ENCODE measurements around the gene ELANE. TPM values are rescaled to one million over a fixed set of nuclear protein-coding genes. Genes with fewer than 3 reads are reported as not detected.

The ELANE gene
- total RNA-seq, 1 experiment from 2014 or later: not detected

DNA sequence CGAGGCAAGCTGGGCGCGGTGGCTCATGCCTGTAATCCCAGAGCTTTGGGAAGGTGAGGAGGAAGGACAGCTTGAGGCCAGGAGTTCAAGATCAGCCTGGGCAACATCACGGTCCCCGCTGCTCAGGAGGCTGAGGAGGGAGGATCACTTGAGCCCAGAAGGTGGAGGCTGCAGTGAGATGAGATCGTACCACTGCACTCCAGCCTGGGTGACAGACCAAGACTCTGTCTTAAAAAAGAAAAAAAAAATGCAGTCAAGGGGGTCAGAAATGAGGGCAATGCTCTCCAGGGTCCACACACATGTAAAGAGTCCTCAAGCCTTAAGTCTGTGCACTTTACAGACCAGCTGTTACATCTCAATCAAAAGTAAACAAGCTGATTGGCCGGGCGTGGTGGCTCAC, 52.4 kb downstream of the ELANE start:
- CTCF ChIA-PET: interaction anchor here (0.6 kb wide), 1 partner anchor 137 kb away, joined by 3 read pairs; no protein-coding TSS in a partner anchor
- H3K27me3 ChIP-seq (replicated peaks; ENCODE audit: control insufficient read depth, insufficient read depth, low read length): no peaks in the 10 kb centered on the region
- Mint-ChIP-seq H3K9me3 (ENCODE audit: unreplicated experiment) (no peaks in the 10 kb centered on the region), H3K4me1 (ENCODE audit: low read depth, unreplicated experiment) (peaks cover 3% of the 10 kb centered on the region), H3K27ac (ENCODE audit: unreplicated experiment) (no peak overlapping the region), H3K27me3 (ENCODE audit: insufficient read depth, unreplicated experiment) (no peaks in the 10 kb centered on the region), H3K4me3 (ENCODE audit: unreplicated experiment) (no peak overlapping the region), H3K36me3 (ENCODE audit: insufficient read depth, unreplicated experiment) (peaks cover 20% of the 10 kb centered on the region)
- POLR2A ChIA-PET: no interaction called here
- DNase-seq: no peak
- no peaks in the 10 kb centered on the region for H3K36me3 ChIP-seq (ENCODE audit: control insufficient read depth, insufficient read depth, low read length)
- H3K4me3 ChIP-seq (ENCODE audit: low read depth, low read length): no peak overlapping the region
- intact Hi-C loops (cut with micrococcal nuclease; ENCODE audit: unreplicated experiment): no loop called here
- no peaks in the 10 kb centered on the region for H3K9me3 ChIP-seq
- no peaks in the 10 kb centered on the region; the same call in 1 of the 2 replicates for H3K4me1 ChIP-seq
- TF ChIP-seq, protein P1, sequence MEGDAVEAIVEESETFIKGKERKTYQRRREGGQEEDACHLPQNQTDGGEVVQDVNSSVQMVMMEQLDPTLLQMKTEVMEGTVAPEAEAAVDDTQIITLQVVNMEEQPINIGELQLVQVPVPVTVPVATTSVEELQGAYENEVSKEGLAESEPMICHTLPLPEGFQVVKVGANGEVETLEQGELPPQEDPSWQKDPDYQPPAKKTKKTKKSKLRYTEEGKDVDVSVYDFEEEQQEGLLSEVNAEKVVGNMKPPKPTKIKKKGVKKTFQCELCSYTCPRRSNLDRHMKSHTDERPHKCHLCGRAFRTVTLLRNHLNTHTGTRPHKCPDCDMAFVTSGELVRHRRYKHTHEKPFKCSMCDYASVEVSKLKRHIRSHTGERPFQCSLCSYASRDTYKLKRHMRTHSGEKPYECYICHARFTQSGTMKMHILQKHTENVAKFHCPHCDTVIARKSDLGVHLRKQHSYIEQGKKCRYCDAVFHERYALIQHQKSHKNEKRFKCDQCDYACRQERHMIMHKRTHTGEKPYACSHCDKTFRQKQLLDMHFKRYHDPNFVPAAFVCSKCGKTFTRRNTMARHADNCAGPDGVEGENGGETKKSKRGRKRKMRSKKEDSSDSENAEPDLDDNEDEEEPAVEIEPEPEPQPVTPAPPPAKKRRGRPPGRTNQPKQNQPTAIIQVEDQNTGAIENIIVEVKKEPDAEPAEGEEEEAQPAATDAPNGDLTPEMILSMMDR (IDR thresholded peaks at IDR 0.05; ENCODE audit: insufficient read depth in 1 of 2, low read depth in 1 of 2, low read length in 1 of 2, severe bottlenecking in 1 of 2, unreplicated experiment in 1 of 2): no peak
- BruUV-seq (replicated peaks): no TSS peak

Small RNA genes within 50 kb of the gene (microRNA-seq; reads per million reads assigned to microRNA genes)
- gene MIR3187 (18.4 reads per million, percentile 56 among the genes with 10 or more reads in this experiment), gene MIR4745 (45.7 reads per million, percentile 66 among the genes with 10 or more reads in this experiment)

Other genes with a start within 250 kb of the ELANE start
- gene POLRMT, start 218.8 kb upstream of the ELANE start, total RNA-seq (2022): 93.3 and 95.8 TPM in 2 replicates
- 0.68 TPM in 1 of 2 replicates, not detected in the other for gene FGF22, start 212.4 kb upstream of the ELANE start, total RNA-seq (2022)
- gene RNF126, start 189.1 kb upstream of the ELANE start, total RNA-seq (2022): 74.6 and 77.9 TPM in 2 replicates
- 26.3 and 31.2 TPM in 2 replicates for gene FSTL3, start 175.9 kb upstream of the ELANE start, total RNA-seq (2022)
- gene PRSS57, start 156.9 kb upstream of the ELANE start, total RNA-seq (2022): not detected in 2 replicates
- gene PALM, start 143.4 kb upstream of the ELANE start, total RNA-seq (2022): 14.7 and 16.1 TPM in 2 replicates
- gene MISP, start 101.2 kb upstream of the ELANE start, total RNA-seq (2022): 27.8 and 36.4 TPM in 2 replicates
- 510 and 522 TPM in 2 replicates for gene PTBP1, start 54.9 kb upstream of the ELANE start, total RNA-seq (2022)
- 5.1 and 7.1 TPM in 2 replicates for gene PLPPR3, start 30.3 kb upstream of the ELANE start, total RNA-seq (2022)
- not detected in 2 replicates for gene AZU1, start 24.5 kb upstream of the ELANE start, total RNA-seq (2022)
- gene PRTN3, start 11.3 kb upstream of the ELANE start, total RNA-seq (2022): 0.29 TPM in 1 of 2 replicates, not detected in the other
- gene CFD, start 7.4 kb downstream of the ELANE start, total RNA-seq (2022): 4.4 and 6.1 TPM in 2 replicates
- gene MED16, start 40.9 kb downstream of the ELANE start, total RNA-seq (2022): 64.3 and 69.1 TPM in 2 replicates
- gene RNU6-9, start 41.2 kb downstream of the ELANE start, total RNA-seq (2022): not detected in 2 replicates
- 57.7 and 60.4 TPM in 2 replicates for gene R3HDM4, start 60.9 kb downstream of the ELANE start, total RNA-seq (2022)
- 13.0 and 16.6 TPM in 2 replicates for gene KISS1R, start 65.0 kb downstream of the ELANE start, total RNA-seq (2022)
- gene ARID3A, start 73.7 kb downstream of the ELANE start, total RNA-seq (2022): 217 and 239 TPM in 2 replicates
- gene WDR18, start 132.0 kb downstream of the ELANE start, total RNA-seq (2022): 89.5 and 96.8 TPM in 2 replicates
- gene GRIN3B, start 148.1 kb downstream of the ELANE start, total RNA-seq (2022): 0.41 and 0.49 TPM in 2 replicates
- 148 and 154 TPM in 2 replicates for gene TMEM259, start 168.8 kb downstream of the ELANE start, total RNA-seq (2022)
- gene RNU6-2, start 169.2 kb downstream of the ELANE start, total RNA-seq (2022): not detected in 2 replicates
- gene CNN2, start 174.3 kb downstream of the ELANE start, total RNA-seq (2022): 194 and 221 TPM in 2 replicates
- 43.5 and 45.9 TPM in 2 replicates for gene ABCA7, start 187.8 kb downstream of the ELANE start, total RNA-seq (2022)
- 38.6 and 43.3 TPM in 2 replicates for gene ARHGAP45, start 214.9 kb downstream of the ELANE start, total RNA-seq (2022)
- 264 and 272 TPM in 2 replicates for gene POLR2E, start 243.1 kb downstream of the ELANE start, total RNA-seq (2022)

Data from Caco-2 (cell line).